Measurements from ENCODE around the gene SFXN4.
"Not testable (repeated sequence)": the region's sequence is repeated elsewhere in the genome, so short reads cannot be mapped to it uniquely, and the experiment has no call there.

Gene SFXN4

DNA sequence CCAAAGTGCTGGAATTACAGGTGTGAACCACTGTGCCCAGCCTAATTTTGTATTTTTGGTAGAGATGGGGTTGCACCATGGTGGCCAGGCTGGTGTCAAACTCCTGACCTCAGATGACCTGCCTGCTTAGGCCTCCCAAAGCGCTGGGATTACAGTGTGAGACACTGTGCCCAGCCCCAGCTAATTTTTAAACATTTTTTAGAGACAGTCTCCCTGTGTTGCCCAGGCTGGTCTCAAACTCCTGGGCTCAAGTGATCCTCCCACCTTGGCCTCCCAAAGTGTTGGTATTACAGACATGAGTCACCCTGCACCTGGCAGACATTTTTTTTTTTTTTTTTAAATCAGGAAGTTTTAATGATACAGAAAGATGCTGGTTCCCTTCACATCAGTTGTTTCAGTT, 46.1 kb downstream of the SFXN4 start:
- Histone ChIP-seq H3K36me3 (ENCODE audit: control insufficient read depth in 1 of 2, insufficient read depth in 2 of 2, low read length in 2 of 2) (peaks cover 17 to 28% of the 10 kb centered on the region in 2 donors), H3K27me3 (ENCODE audit: low read depth, low read length) (no peaks in the 10 kb centered on the region), H3K27ac (ENCODE audit: low read length) (no peak overlapping the region), H3K4me1 (ENCODE audit: control insufficient read depth in 1 of 2, insufficient read depth in 2 of 2, low read length in 2 of 2) (peaks cover 0 to 1% of the 10 kb centered on the region in 2 donors), H3K9me3 (ENCODE audit: control insufficient read depth in 1 of 2, low read length in 2 of 2) (no peaks in the 10 kb centered on the region), H3K4me3 (ENCODE audit: low read depth in 1 of 2, low read length in 2 of 2) (no peak overlapping the region)

DNA sequence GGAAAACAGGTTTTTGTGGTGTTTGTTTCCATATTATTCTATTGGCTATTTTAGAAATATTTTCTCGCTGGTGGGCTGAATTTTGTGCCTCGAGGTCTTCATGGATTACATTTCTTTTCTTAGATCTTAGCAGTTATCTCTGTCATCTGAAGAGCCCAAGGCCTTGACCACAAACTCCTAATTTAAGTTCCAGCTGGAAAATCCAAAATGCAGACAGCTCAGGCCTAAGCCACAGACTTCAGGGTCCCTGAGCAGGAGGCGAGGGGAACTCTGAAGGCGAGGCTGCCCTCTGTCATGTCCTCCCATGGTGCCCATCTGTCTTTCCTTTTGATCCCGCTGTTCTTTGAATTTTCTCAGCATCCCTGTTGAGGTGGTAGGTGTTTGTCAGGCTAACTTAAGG, 47.3 kb downstream of the SFXN4 start:
- H3K9me3 ChIP-seq (ENCODE audit: control insufficient read depth in 1 of 2, low read length in 2 of 2) = no peaks in the 10 kb centered on the region
- no peak overlapping the region for H3K4me3 ChIP-seq (ENCODE audit: low read depth in 1 of 2, low read length in 2 of 2)
- no peaks in the 10 kb centered on the region for H3K27me3 ChIP-seq (ENCODE audit: low read depth, low read length)
- peaks cover 0 to 5% of the 10 kb centered on the region in 2 donors for H3K4me1 ChIP-seq (ENCODE audit: control insufficient read depth in 1 of 2, insufficient read depth in 2 of 2, low read length in 2 of 2)
- no peak overlapping the region for H3K27ac ChIP-seq (ENCODE audit: low read length)
- H3K36me3 ChIP-seq (ENCODE audit: control insufficient read depth in 1 of 2, insufficient read depth in 2 of 2, low read length in 2 of 2) = peaks cover 16 to 37% of the 10 kb centered on the region in 2 donors

GRCh38 chr10:119116326-119116951, 49.1 kb downstream of the SFXN4 start:
- Histone ChIP-seq H3K36me3 (ENCODE audit: control insufficient read depth in 1 of 2, insufficient read depth in 2 of 2, low read length in 2 of 2) (peaks cover 13 to 30% of the 10 kb centered on the region in 2 donors), H3K4me1 (ENCODE audit: control insufficient read depth in 1 of 2, insufficient read depth in 2 of 2, low read length in 2 of 2) (peaks cover 0 to 5% of the 10 kb centered on the region in 2 donors), H3K27ac (ENCODE audit: low read length) (no peak overlapping the region), H3K9me3 (ENCODE audit: control insufficient read depth in 1 of 2, low read length in 2 of 2) (no peaks in the 10 kb centered on the region), H3K27me3 (ENCODE audit: low read depth, low read length) (no peaks in the 10 kb centered on the region), H3K4me3 (ENCODE audit: low read depth in 1 of 2, low read length in 2 of 2) (no peak overlapping the region)

- H3K4me3 ChIP-seq (ENCODE audit: low read depth in 1 of 2, low read length in 2 of 2) = no peak overlapping the region
- no peak overlapping the region for H3K27ac ChIP-seq (ENCODE audit: low read length)
- no peaks in the 10 kb centered on the region for H3K27me3 ChIP-seq (ENCODE audit: low read depth, low read length)
- peaks cover 13 to 30% of the 10 kb centered on the region in 2 donors for H3K36me3 ChIP-seq (ENCODE audit: control insufficient read depth in 1 of 2, insufficient read depth in 2 of 2, low read length in 2 of 2)
- H3K9me3 ChIP-seq (ENCODE audit: control insufficient read depth in 1 of 2, low read length in 2 of 2) = no peaks in the 10 kb centered on the region
- peaks cover 0 to 5% of the 10 kb centered on the region in 2 donors for H3K4me1 ChIP-seq (ENCODE audit: control insufficient read depth in 1 of 2, insufficient read depth in 2 of 2, low read length in 2 of 2)
Measured at GRCh38 chr10:119115926-119116325, 49.6 kb downstream of the SFXN4 start.

GRCh38 chr10:119113751-119114732, 51.5 kb downstream of the SFXN4 start:
- H3K4me3 ChIP-seq (ENCODE audit: low read depth in 1 of 2, low read length in 2 of 2) = no peak overlapping the region
- no peaks in the 10 kb centered on the region for H3K9me3 ChIP-seq (ENCODE audit: control insufficient read depth in 1 of 2, low read length in 2 of 2)
- H3K27ac ChIP-seq (ENCODE audit: low read length) = no peak overlapping the region
- peaks cover 16 to 39% of the 10 kb centered on the region in 2 donors for H3K36me3 ChIP-seq (ENCODE audit: control insufficient read depth in 1 of 2, insufficient read depth in 2 of 2, low read length in 2 of 2)
- H3K27me3 ChIP-seq (ENCODE audit: low read depth, low read length) = no peaks in the 10 kb centered on the region
- peaks cover 0 to 5% of the 10 kb centered on the region in 2 donors for H3K4me1 ChIP-seq (ENCODE audit: control insufficient read depth in 1 of 2, insufficient read depth in 2 of 2, low read length in 2 of 2)

GRCh38 chr10:119112056-119112455, 53.5 kb downstream of the SFXN4 start:
- no peaks in the 10 kb centered on the region for H3K27me3 ChIP-seq (ENCODE audit: low read depth, low read length)
- H3K27ac ChIP-seq (ENCODE audit: low read length) = no peak overlapping the region
- no peak overlapping the region for H3K4me3 ChIP-seq (ENCODE audit: low read depth in 1 of 2, low read length in 2 of 2)
- H3K4me1 ChIP-seq (ENCODE audit: control insufficient read depth in 1 of 2, insufficient read depth in 2 of 2, low read length in 2 of 2) = peaks cover 0 to 5% of the 10 kb centered on the region in 2 donors
- no peaks in the 10 kb centered on the region for H3K9me3 ChIP-seq (ENCODE audit: control insufficient read depth in 1 of 2, low read length in 2 of 2)
- H3K36me3 ChIP-seq (ENCODE audit: control insufficient read depth in 1 of 2, insufficient read depth in 2 of 2, low read length in 2 of 2) = peaks cover 13 to 35% of the 10 kb centered on the region in 2 donors

DNA sequence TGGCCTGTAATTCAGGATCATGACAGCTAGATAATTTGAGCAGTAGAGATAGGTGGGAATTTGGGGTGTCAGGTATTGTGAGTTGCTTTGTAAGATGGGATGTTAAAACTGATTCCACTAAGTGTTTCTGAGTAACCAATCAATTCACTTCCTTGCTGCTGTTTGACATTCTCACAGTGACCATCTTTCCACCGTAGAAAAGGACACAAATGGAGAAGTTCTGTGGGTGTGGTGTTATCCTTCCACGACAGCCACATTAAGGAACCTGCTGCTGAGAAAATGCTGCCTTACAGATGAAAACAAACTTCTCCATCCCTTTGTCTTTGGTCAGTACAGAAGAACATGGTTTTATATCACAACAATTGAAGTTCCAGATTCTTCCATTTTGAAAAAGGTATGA, 57.7 kb downstream of the SFXN4 start:
- not testable (repeated sequence) for H3K9me3 ChIP-seq (ENCODE audit: control insufficient read depth in 1 of 2, low read length in 2 of 2); H3K4me3 ChIP-seq (ENCODE audit: low read depth in 1 of 2, low read length in 2 of 2); H3K27me3 ChIP-seq (ENCODE audit: low read depth, low read length); H3K27ac ChIP-seq (ENCODE audit: low read length)
- peaks cover 9 to 22% of the 10 kb centered on the region in 2 donors for H3K36me3 ChIP-seq (ENCODE audit: control insufficient read depth in 1 of 2, insufficient read depth in 2 of 2, low read length in 2 of 2)
- H3K4me1 ChIP-seq (ENCODE audit: control insufficient read depth in 1 of 2, insufficient read depth in 2 of 2, low read length in 2 of 2) = peaks cover 5 to 10% of the 10 kb centered on the region in 2 donors

GRCh38 chr10:119107106-119107505, 58.4 kb downstream of the SFXN4 start:
- not testable (repeated sequence) for H3K27ac ChIP-seq (ENCODE audit: low read length); H3K9me3 ChIP-seq (ENCODE audit: control insufficient read depth in 1 of 2, low read length in 2 of 2); H3K4me3 ChIP-seq (ENCODE audit: low read depth in 1 of 2, low read length in 2 of 2); H3K27me3 ChIP-seq (ENCODE audit: low read depth, low read length)
- Histone ChIP-seq H3K36me3 (ENCODE audit: control insufficient read depth in 1 of 2, insufficient read depth in 2 of 2, low read length in 2 of 2) (peaks cover 8 to 20% of the 10 kb centered on the region in 2 donors), H3K4me1 (ENCODE audit: control insufficient read depth in 1 of 2, insufficient read depth in 2 of 2, low read length in 2 of 2) (peaks cover 5 to 10% of the 10 kb centered on the region in 2 donors)

- not testable (repeated sequence) for H3K27me3 ChIP-seq (ENCODE audit: low read depth, low read length); H3K4me3 ChIP-seq (ENCODE audit: low read depth in 1 of 2, low read length in 2 of 2); H3K9me3 ChIP-seq (ENCODE audit: control insufficient read depth in 1 of 2, low read length in 2 of 2); H3K27ac ChIP-seq (ENCODE audit: low read length)
- Histone ChIP-seq H3K4me1 (ENCODE audit: control insufficient read depth in 1 of 2, insufficient read depth in 2 of 2, low read length in 2 of 2) (peaks cover 5 to 10% of the 10 kb centered on the region in 2 donors), H3K36me3 (ENCODE audit: control insufficient read depth in 1 of 2, insufficient read depth in 2 of 2, low read length in 2 of 2) (peaks cover 3 to 15% of the 10 kb centered on the region in 2 donors)
Measured at GRCh38 chr10:119105899-119106298, 59.6 kb downstream of the SFXN4 start.

GRCh38 chr10:119105155-119105554, 60.4 kb downstream of the SFXN4 start:
- Histone ChIP-seq H3K4me3 (ENCODE audit: low read depth in 1 of 2, low read length in 2 of 2) (peak overlapping the region; percentile 73 to 74), H3K27me3 (ENCODE audit: low read depth, low read length) (no peaks in the 10 kb centered on the region), H3K4me1 (ENCODE audit: control insufficient read depth in 1 of 2, insufficient read depth in 2 of 2, low read length in 2 of 2) (peaks cover 5 to 10% of the 10 kb centered on the region in 2 donors), H3K27ac (ENCODE audit: low read length) (no peak overlapping the region), H3K36me3 (ENCODE audit: control insufficient read depth in 1 of 2, insufficient read depth in 2 of 2, low read length in 2 of 2) (peaks cover 2 to 15% of the 10 kb centered on the region in 2 donors), H3K9me3 (ENCODE audit: control insufficient read depth in 1 of 2, low read length in 2 of 2) (no peaks in the 10 kb centered on the region)

- peak overlapping the region; percentile 73 to 74 for H3K4me3 ChIP-seq (ENCODE audit: low read depth in 1 of 2, low read length in 2 of 2)
- no peaks in the 10 kb centered on the region for H3K9me3 ChIP-seq (ENCODE audit: control insufficient read depth in 1 of 2, low read length in 2 of 2)
- H3K27ac ChIP-seq (ENCODE audit: low read length) = peak overlapping the region; percentile 39
- no peaks in the 10 kb centered on the region for H3K27me3 ChIP-seq (ENCODE audit: low read depth, low read length)
- peaks cover 5 to 10% of the 10 kb centered on the region in 2 donors for H3K4me1 ChIP-seq (ENCODE audit: control insufficient read depth in 1 of 2, insufficient read depth in 2 of 2, low read length in 2 of 2)
- peaks cover 0 to 12% of the 10 kb centered on the region in 2 donors for H3K36me3 ChIP-seq (ENCODE audit: control insufficient read depth in 1 of 2, insufficient read depth in 2 of 2, low read length in 2 of 2)
Measured at GRCh38 chr10:119104654-119105015, 60.9 kb downstream of the SFXN4 start.

Measured in muscle layer of duodenum (tissue), 2 donors.